Caco-2 (cell line): ENCODE results near the gene NOP10. TPM values are rescaled to one million over a fixed set of nuclear protein-coding genes. Genes with fewer than 3 reads are reported as not detected.
"Not testable (repeated sequence)": the region's sequence is repeated elsewhere in the genome, so short reads cannot be mapped to it uniquely, and the experiment has no call there.

Source experiments
- BruUV-seq: library from RNA; stranded (reverse); fragments of 400-500 nt; replicated peaks from 2 replicates; lab custom pipeline; 2021; lab: Mats Ljungman, UMichigan
- CTCF ChIA-PET: fragments of 300-600 bp; sonication (Branson Sonifier 250); formaldehyde crosslinking; loops from one replicate; lab custom pipeline; 2022; ENCODE audit warnings: antibody characterized with exemption; lab: Charles Lee
- POLR2A ChIA-PET: fragments of 300-600 bp; sonication (Branson Sonifier 250); formaldehyde crosslinking; loops from one replicate; lab custom pipeline; 2022; ENCODE audit warnings: antibody characterized with exemption; lab: Charles Lee
- DNase-seq, 2 experiments: peaks; one replicate each; pipeline versions ENCODE4 v3.0.0 to v3.0.0-alpha.2; 2020 to 2022
- H3K27me3 ChIP-seq: replicated peaks from 2 replicates; pipeline ENCODE4 v1.6.0; 2011; ENCODE audit warnings: low read length; ENCODE audit not compliant: control insufficient read depth, insufficient read depth
- H3K36me3 ChIP-seq: 2 replicates; pipeline ENCODE4 v1.5.1; 2011; ENCODE audit warnings: low read length; ENCODE audit not compliant: control insufficient read depth, insufficient read depth
- H3K4me1 ChIP-seq: fragments of 250-450 bp; sonication (Bioruptor Pico); 2 replicates; pipeline ENCODE4 v1.5.1; 2020; ENCODE audit warnings: mild to moderate bottlenecking
- H3K4me3 ChIP-seq: 2 replicates; pipeline ENCODE4 v1.5.1; 2011; ENCODE audit warnings: low read depth, mild to moderate bottlenecking, control low read depth, low read length
- H3K9me3 ChIP-seq: fragments of 250-450 bp; sonication (Bioruptor Pico); 2 replicates; pipeline ENCODE4 v1.5.1; 2020; ENCODE audit warnings: mild to moderate bottlenecking, moderate library complexity
- H3K27ac Mint-ChIP-seq: one replicate; pipeline ENCODE4 v1.8.0; 2022; ENCODE audit warnings: mixed read lengths; ENCODE audit not compliant: unreplicated experiment
- H3K27me3 Mint-ChIP-seq: one replicate; pipeline ENCODE4 v1.8.0; 2022; ENCODE audit warnings: mixed read lengths; ENCODE audit not compliant: insufficient read depth, unreplicated experiment
- H3K36me3 Mint-ChIP-seq: one replicate; pipeline ENCODE4 v1.8.0; 2022; ENCODE audit warnings: mild to moderate bottlenecking, mixed read lengths; ENCODE audit not compliant: insufficient read depth, unreplicated experiment
- H3K4me1 Mint-ChIP-seq: one replicate; pipeline ENCODE4 v1.8.0; 2022; ENCODE audit warnings: low read depth, mixed read lengths; ENCODE audit not compliant: unreplicated experiment
- H3K4me3 Mint-ChIP-seq: one replicate; pipeline ENCODE4 v1.8.0; 2022; ENCODE audit warnings: mild to moderate bottlenecking, moderate library complexity, mixed read lengths; ENCODE audit not compliant: unreplicated experiment
- H3K9me3 Mint-ChIP-seq: one replicate; pipeline ENCODE4 v1.8.0; 2022; ENCODE audit warnings: mixed read lengths; ENCODE audit not compliant: unreplicated experiment
- intact Hi-C: fragments of 100-400 bp; cut with micrococcal nuclease; formaldehyde crosslinking; loops from one replicate; pipeline ENCODE4 v1.10.0; 2022; ENCODE audit not compliant: unreplicated experiment
- total RNA-seq: library from RNA; stranded (reverse); gene quantifications from 2 replicates; pipeline ENCODE4 v1.2.3, GENCODE V29; 2022
- TF ChIP-seq, protein P1 (sequence below), 2 experiments: fragments of 200-600 bp in 1 of 2; IDR thresholded peaks; 1 replicate in 1 of 2; 2 replicates in 1 of 2; pipeline versions ENCODE4 v1.5.1 to v1.8.0; 2011 to 2022; ENCODE audit warnings: antibody characterized with exemption in 1 of 2, control low read depth in 1 of 2, inconsistent platforms in 1 of 2, low read depth in 1 of 2, low read length in 1 of 2, mild to moderate bottlenecking in 1 of 2, moderate library complexity in 1 of 2; ENCODE audit not compliant: insufficient read depth in 1 of 2, severe bottlenecking in 1 of 2, unreplicated experiment in 1 of 2

The NOP10 gene
- total RNA-seq, 1 experiment from 2014 or later, result 171 TPM

DNA sequence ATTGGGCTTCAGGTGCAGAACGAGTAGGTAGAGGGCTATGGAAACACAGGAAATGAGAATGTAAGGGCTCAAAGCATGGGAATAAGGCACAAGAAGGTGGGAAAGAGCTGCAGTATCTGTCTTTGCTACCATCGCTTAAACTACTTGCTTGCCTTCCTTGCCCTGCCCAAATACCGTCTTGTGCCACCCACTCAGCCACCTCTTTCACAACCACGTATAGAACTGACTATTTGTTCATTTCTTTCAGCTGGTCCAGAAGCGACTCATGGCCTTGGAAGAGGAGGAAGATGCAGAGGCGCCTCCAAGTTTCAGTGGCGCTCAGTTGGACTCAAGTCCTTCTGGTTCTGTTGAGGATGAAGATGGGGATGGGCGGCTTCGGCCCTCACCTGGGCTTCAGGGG, 12.3 kb upstream of the NOP10 start:
- Mint-ChIP-seq H3K36me3 (peaks cover 14% of the 10 kb centered on the region), H3K4me1 (peaks cover 12% of the 10 kb centered on the region), H3K27me3 (no peaks in the 10 kb centered on the region), H3K4me3 (no peak overlapping the region), H3K27ac (no peak overlapping the region), H3K9me3 (no peaks in the 10 kb centered on the region)
- TF ChIP-seq, protein P1, sequence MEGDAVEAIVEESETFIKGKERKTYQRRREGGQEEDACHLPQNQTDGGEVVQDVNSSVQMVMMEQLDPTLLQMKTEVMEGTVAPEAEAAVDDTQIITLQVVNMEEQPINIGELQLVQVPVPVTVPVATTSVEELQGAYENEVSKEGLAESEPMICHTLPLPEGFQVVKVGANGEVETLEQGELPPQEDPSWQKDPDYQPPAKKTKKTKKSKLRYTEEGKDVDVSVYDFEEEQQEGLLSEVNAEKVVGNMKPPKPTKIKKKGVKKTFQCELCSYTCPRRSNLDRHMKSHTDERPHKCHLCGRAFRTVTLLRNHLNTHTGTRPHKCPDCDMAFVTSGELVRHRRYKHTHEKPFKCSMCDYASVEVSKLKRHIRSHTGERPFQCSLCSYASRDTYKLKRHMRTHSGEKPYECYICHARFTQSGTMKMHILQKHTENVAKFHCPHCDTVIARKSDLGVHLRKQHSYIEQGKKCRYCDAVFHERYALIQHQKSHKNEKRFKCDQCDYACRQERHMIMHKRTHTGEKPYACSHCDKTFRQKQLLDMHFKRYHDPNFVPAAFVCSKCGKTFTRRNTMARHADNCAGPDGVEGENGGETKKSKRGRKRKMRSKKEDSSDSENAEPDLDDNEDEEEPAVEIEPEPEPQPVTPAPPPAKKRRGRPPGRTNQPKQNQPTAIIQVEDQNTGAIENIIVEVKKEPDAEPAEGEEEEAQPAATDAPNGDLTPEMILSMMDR (IDR thresholded peaks at IDR 0.05; ENCODE audit: insufficient read depth in 1 of 2, low read depth in 1 of 2, low read length in 1 of 2, severe bottlenecking in 1 of 2, unreplicated experiment in 1 of 2), result no peak
- intact Hi-C loops, result no loop called here
- BruUV-seq, result no TSS peak
- ChIA-PET POLR2A (no interaction called here), CTCF (interaction anchor here (0.6 kb wide), 1 partner anchor 81 kb away, joined by 4 read pairs; no protein-coding TSS in a partner anchor)
- Histone ChIP-seq H3K36me3 (0 out of 2 replicates have a peak, but pooled peaks cover 2% of the 10 kb centered on the region), H3K9me3 (no peaks in the 10 kb centered on the region), H3K4me1 (peaks cover 9% of the 10 kb centered on the region), H3K27me3 (no peaks in the 10 kb centered on the region), H3K4me3 (no peak overlapping the region)
- no peak for DNase-seq

DNA sequence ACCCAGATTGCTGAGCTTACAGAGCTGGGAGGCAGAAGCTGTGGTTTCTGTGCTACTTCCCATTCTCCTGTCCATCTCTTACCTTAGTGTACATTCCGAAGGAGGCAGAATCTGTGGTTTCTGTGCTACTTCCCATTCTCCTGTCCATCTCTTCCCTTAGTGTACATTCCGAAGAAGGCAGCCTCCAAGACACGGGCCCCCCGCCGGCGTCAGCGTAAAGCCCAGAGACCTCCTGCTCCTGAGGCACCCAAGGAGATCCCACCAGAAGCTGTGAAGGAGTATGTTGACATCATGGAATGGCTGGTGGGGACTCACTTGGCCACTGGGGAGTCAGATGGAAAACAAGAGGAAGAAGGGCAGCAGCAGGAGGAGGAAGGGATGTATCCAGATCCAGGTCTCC, 11.3 kb upstream of the NOP10 start:
- H3K36me3 Mint-ChIP-seq, result peaks cover 6% of the 10 kb centered on the region
- no peaks in the 10 kb centered on the region for H3K9me3 Mint-ChIP-seq
- H3K27ac Mint-ChIP-seq, result no peak overlapping the region
- DNase-seq, result no peak
- no peak overlapping the region for H3K4me3 Mint-ChIP-seq
- BruUV-seq, result no TSS peak
- Histone ChIP-seq H3K4me1 (no peaks in the 10 kb centered on the region), H3K4me3 (no peak overlapping the region), H3K9me3 (no peaks in the 10 kb centered on the region), H3K36me3 (0 out of 2 replicates have a peak, but pooled peaks cover 2% of the 10 kb centered on the region), H3K27me3 (no peaks in the 10 kb centered on the region)
- TF ChIP-seq, protein P1 (IDR thresholded peaks at IDR 0.05; ENCODE audit: insufficient read depth in 1 of 2, low read depth in 1 of 2, low read length in 1 of 2, severe bottlenecking in 1 of 2, unreplicated experiment in 1 of 2), result no peak
- CTCF ChIA-PET, result no interaction called here
- no peaks in the 10 kb centered on the region for H3K27me3 Mint-ChIP-seq
- H3K4me1 Mint-ChIP-seq, result peaks cover 6% of the 10 kb centered on the region
- POLR2A ChIA-PET, result no interaction called here
- intact Hi-C loops, result no loop called here

DNA sequence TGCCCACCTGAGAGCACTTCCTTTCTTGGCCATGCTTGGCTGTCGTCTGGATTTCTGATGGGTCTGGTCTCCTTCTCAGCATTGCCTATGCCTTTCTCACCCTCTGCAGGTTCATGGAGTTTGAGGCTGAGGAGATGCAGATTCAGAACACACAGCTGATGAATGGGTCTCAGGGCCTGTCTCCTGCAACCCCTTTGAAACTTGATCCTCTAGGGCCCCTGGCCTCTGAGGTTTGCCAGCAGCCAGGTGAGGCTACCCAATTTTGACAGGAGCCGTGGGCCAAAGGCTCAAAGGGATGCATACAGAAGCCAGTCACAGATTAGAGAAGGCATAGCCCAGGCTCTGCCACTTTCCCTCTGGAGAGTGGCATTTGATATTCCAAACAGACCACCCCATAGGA, 10.7 kb upstream of the NOP10 start:
- 0 out of 2 replicates have a peak, but pooled peaks cover 2% of the 10 kb centered on the region for H3K36me3 ChIP-seq
- POLR2A ChIA-PET, result no interaction called here
- H3K27me3 ChIP-seq, result no peaks in the 10 kb centered on the region
- intact Hi-C loops, result no loop called here
- Mint-ChIP-seq H3K27ac (no peak overlapping the region), H3K27me3 (no peaks in the 10 kb centered on the region), H3K4me1 (peaks cover 5% of the 10 kb centered on the region), H3K36me3 (peaks cover 5% of the 10 kb centered on the region), H3K4me3 (no peak overlapping the region), H3K9me3 (no peaks in the 10 kb centered on the region)
- no peak for DNase-seq
- CTCF ChIA-PET, result no interaction called here
- H3K4me1 ChIP-seq, result no peaks in the 10 kb centered on the region
- H3K9me3 ChIP-seq, result no peaks in the 10 kb centered on the region
- TF ChIP-seq, protein P1 (IDR thresholded peaks at IDR 0.05; ENCODE audit: insufficient read depth in 1 of 2, low read depth in 1 of 2, low read length in 1 of 2, severe bottlenecking in 1 of 2, unreplicated experiment in 1 of 2), result no peak
- H3K4me3 ChIP-seq, result no peak overlapping the region
- BruUV-seq, result no TSS peak

DNA sequence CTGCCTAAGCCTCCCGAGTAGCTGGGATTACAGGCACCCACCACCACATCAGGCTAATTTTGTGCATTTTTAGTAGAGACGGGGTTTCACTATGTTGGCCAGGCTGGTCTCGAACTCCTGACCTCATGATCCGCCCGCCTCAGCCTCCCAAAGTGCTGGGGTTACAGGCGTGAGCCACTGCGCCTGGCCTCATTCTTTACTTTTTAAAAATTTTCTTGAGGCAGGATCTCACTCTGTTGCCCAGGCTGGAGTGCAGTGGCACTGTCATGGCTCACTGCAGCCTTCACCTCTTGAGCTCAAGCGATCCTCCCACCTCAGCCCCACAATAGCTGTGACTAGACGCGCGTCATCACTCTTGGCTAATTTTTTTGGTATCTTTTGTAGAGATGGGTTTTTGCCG, 10.1 kb upstream of the NOP10 start:
- H3K9me3 Mint-ChIP-seq, H3K27ac Mint-ChIP-seq, intact Hi-C loops: not testable (repeated sequence)

More for the DNA sequence above, 10.1 kb upstream of the NOP10 start:
- DNase-seq, H3K36me3 ChIP-seq, H3K27me3 Mint-ChIP-seq, POLR2A ChIA-PET, H3K27me3 ChIP-seq, H3K4me1 ChIP-seq, BruUV-seq, H3K9me3 ChIP-seq, H3K4me3 ChIP-seq, H3K36me3 Mint-ChIP-seq, H3K4me3 Mint-ChIP-seq, H3K4me1 Mint-ChIP-seq: not testable (repeated sequence)
- CTCF ChIA-PET, result interaction anchor here (0.6 kb wide), 1 partner anchor 13 kb away, joined by 3 read pairs; no protein-coding TSS in a partner anchor
